ENCODE measurements around the gene ALDOC. TPM values are rescaled to one million over a fixed set of nuclear protein-coding genes. Genes with fewer than 3 reads are reported as not detected.

Gene ALDOC
- total RNA-seq, 1 donor from 2014 or later, result 3.2 TPM

DNA sequence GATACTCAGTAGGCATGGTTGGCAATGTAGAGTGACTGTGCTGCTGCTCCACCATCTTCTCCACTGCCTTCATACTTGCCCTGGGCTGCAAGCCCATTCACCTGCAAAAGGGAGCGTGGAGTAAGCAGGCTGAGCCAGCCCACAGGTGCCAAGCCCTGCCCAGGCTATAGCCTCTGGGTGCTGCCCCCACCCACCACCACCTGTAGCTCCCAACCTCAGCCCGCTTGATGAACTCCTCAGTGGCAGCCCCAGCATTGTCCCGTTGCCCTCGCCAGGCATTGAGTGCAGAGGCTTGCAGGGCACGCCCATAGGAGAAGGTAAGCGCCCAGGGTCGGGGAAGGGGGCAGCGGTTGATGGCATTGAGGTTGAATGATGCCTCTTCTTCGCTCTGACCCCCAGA lies 3.2 kb downstream of the ALDOC start:
- Mint-ChIP-seq H3K4me3 (ENCODE audit: unreplicated experiment) (no peak overlapping the region), H3K9me3 (ENCODE audit: unreplicated experiment) (no peaks in the 10 kb centered on the region), H3K4me1 (ENCODE audit: unreplicated experiment) (peaks cover 36% of the 10 kb centered on the region), H3K27me3 (ENCODE audit: unreplicated experiment) (no peaks in the 10 kb centered on the region), H3K36me3 (ENCODE audit: unreplicated experiment) (no peaks in the 10 kb centered on the region), H3K27ac (ENCODE audit: unreplicated experiment) (no peak overlapping the region)
- TF ChIP-seq, protein P1, sequence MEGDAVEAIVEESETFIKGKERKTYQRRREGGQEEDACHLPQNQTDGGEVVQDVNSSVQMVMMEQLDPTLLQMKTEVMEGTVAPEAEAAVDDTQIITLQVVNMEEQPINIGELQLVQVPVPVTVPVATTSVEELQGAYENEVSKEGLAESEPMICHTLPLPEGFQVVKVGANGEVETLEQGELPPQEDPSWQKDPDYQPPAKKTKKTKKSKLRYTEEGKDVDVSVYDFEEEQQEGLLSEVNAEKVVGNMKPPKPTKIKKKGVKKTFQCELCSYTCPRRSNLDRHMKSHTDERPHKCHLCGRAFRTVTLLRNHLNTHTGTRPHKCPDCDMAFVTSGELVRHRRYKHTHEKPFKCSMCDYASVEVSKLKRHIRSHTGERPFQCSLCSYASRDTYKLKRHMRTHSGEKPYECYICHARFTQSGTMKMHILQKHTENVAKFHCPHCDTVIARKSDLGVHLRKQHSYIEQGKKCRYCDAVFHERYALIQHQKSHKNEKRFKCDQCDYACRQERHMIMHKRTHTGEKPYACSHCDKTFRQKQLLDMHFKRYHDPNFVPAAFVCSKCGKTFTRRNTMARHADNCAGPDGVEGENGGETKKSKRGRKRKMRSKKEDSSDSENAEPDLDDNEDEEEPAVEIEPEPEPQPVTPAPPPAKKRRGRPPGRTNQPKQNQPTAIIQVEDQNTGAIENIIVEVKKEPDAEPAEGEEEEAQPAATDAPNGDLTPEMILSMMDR (IDR thresholded peaks at IDR 0.05), result no peak
- DNase-seq (ENCODE audit: extremely low spot score, unreplicated experiment), result no peak

DNA sequence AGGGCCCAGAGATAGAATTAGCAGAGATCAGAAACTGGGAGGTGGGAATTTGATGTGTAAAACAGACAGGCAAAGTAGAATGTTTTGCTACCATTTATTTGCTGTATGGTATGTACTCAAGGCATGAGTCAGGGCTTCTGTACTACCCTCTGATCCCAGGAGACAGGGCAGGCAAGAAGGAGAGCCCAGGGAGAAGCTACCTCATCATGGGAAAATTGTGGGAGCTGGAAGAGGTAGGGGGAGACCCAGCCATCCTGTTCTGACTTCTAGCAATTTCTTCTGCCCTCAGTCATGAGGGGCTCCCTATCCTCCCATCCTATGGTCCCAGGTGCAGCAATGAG lies 3.7 kb downstream of the ALDOC start:
- no peak overlapping the region for H3K4me3 Mint-ChIP-seq (ENCODE audit: unreplicated experiment)
- peaks cover 36% of the 10 kb centered on the region for H3K4me1 Mint-ChIP-seq (ENCODE audit: unreplicated experiment)
- DNase-seq (ENCODE audit: extremely low spot score, unreplicated experiment), result no peak
- no peaks in the 10 kb centered on the region for H3K27me3 Mint-ChIP-seq (ENCODE audit: unreplicated experiment)
- no peaks in the 10 kb centered on the region for H3K36me3 Mint-ChIP-seq (ENCODE audit: unreplicated experiment)
- H3K9me3 Mint-ChIP-seq (ENCODE audit: unreplicated experiment), result no peaks in the 10 kb centered on the region
- no peak overlapping the region for H3K27ac Mint-ChIP-seq (ENCODE audit: unreplicated experiment)
- TF ChIP-seq, protein P1 (IDR thresholded peaks at IDR 0.05), result no peak

DNA sequence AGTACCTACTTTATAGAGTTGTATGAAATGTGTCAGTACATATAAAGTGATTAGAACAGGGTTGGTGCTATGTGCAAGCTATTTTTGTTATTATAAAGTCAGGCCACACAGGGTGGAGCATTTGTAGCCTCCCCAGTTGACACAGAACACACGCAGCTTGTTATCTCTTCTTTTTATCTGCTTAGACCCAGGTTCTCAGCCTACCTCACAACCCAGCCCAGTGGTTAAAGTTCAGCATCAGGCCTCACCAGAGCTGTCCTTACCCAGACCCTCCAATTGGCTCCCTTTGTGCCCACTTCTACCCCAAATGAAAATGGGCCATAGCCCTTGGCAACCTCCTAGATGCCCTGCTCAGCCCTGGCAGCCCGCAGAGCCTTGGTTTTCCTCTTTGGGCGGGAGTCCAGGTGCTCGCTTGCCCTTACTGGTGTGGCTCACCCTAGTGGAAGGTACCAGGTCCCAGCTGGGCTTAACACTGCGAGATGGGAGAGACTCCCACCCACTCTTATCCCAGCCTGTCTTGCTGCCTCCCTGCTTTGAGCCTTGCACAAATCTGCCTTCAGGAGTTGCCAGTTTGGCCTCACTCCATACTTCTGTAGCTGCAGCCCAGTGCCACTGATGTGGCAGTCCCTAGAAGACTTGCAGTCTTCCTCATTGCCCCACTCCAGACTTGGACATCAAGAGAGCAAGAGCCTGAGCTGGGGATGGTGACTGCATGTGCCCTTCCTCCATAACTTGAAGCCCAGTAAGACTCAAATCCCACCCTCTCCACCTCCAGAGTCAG lies 4.2 kb downstream of the ALDOC start:
- Mint-ChIP-seq H3K4me1 (ENCODE audit: unreplicated experiment) (peaks cover 36% of the 10 kb centered on the region), H3K9me3 (ENCODE audit: unreplicated experiment) (no peaks in the 10 kb centered on the region), H3K27ac (ENCODE audit: unreplicated experiment) (no peak overlapping the region), H3K4me3 (ENCODE audit: unreplicated experiment) (peak overlapping the region; percentile 94), H3K27me3 (ENCODE audit: unreplicated experiment) (no peaks in the 10 kb centered on the region), H3K36me3 (ENCODE audit: unreplicated experiment) (no peaks in the 10 kb centered on the region)
- TF ChIP-seq, protein P1 (IDR thresholded peaks at IDR 0.05), result no peak
- DNase-seq (ENCODE audit: extremely low spot score, unreplicated experiment), result no peak

DNA sequence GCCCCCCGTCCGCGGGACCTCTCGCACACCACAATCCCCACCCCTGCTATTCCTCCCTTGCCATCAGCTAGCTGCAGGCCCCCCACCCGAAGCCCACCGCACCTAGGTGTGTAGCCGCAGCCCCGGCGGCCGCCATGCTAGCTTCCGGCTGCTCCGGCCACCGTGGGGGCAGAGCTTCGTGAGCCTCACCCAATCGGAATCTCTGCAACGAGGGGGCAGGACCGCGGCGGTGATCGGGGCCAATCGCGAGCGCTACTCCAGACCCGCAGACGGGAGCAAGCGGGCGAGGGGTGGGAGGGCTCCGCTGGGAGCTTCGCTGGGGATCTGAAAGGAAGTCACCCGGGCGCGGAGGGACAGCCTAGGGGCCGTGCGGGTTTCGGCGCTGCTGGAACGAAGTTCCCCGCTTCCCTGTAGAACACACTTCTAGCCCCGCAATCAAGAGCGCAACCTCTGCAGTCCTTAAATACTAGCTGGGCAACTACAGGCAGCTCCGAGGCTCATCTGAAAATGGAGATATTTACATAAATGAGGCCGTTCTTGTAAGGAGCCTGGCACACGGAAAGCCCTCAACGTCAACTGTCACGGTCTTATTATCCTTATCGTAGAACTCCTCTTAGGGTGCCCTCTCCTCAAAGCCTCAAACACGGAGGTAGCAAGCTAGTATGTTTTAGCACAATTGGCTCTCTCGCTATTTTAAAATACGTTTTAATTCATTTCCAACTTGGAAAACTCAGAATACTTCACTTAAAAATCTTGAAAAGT lies 5.2 kb downstream of the ALDOC start, which contains the start of gene PIGS:
Gene PIGS (minus strand): TSS at position 164 of the 762 bp plus-strand sequence. CDS start 28 bp downstream, at position 136.
- Mint-ChIP-seq H3K9me3 (ENCODE audit: unreplicated experiment) (no peaks in the 10 kb centered on the region), H3K36me3 (ENCODE audit: unreplicated experiment) (no peaks in the 10 kb centered on the region), H3K4me3 (ENCODE audit: unreplicated experiment) (peak within 1 kb of the TSS; percentile 94), H3K27ac (ENCODE audit: unreplicated experiment) (peak within 1 kb of the TSS; percentile 81), H3K4me1 (ENCODE audit: unreplicated experiment) (peaks cover 33% of the 10 kb centered on the region), H3K27me3 (ENCODE audit: unreplicated experiment) (no peaks in the 10 kb centered on the region)
- TF ChIP-seq, protein P1 (IDR thresholded peaks at IDR 0.05), result no peak
- peak; percentile 97 for DNase-seq (ENCODE audit: extremely low spot score, unreplicated experiment)

DNA sequence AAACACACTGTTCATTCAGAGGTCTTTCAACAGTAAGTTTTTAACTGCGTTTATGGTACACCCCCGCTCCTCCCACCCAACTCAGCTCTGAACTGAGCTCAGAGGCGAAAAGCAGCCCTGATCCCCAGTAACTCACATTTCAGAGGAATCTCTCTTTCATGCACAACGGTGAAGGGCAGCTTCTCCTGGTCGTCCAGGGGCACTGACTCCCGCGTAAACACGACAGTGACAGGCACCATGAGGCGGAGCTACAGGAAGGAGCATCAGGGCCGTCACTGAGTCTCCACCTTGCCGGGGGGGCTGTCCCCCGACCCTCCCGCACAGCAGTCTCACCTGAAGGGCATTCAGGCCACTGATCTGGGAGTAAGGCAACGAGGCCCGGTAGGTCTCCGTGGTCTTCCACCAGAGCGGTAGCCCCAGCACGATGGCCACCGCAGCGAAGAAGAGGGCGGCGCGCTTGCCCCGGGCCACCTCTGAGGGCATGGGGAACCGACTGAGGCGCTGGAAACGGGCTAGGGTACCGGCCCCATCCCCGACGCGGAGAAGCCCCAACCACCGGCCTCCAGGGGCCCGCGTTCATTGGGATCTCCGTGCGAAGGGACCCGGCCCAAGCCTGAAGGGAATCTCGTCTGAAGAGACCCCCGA lies 5.9 kb downstream of the ALDOC start:
- Mint-ChIP-seq H3K4me3 (ENCODE audit: unreplicated experiment) (peak overlapping the region; percentile 94), H3K27me3 (ENCODE audit: unreplicated experiment) (no peaks in the 10 kb centered on the region), H3K36me3 (ENCODE audit: unreplicated experiment) (no peaks in the 10 kb centered on the region), H3K27ac (ENCODE audit: unreplicated experiment) (peak overlapping the region; percentile 81), H3K4me1 (ENCODE audit: unreplicated experiment) (peaks cover 30% of the 10 kb centered on the region), H3K9me3 (ENCODE audit: unreplicated experiment) (no peaks in the 10 kb centered on the region)
- TF ChIP-seq, protein P1 (IDR thresholded peaks at IDR 0.05), result no peak
- no peak for DNase-seq (ENCODE audit: extremely low spot score, unreplicated experiment)
